ENCODE results near the gene TRIM2.

TRIM2 gene

GRCh38 chr4:153384160-153384559 is 179.9 kb downstream of the TRIM2 start:
- intact Hi-C loops (cut with DNase I), result no loop called here

DNA sequence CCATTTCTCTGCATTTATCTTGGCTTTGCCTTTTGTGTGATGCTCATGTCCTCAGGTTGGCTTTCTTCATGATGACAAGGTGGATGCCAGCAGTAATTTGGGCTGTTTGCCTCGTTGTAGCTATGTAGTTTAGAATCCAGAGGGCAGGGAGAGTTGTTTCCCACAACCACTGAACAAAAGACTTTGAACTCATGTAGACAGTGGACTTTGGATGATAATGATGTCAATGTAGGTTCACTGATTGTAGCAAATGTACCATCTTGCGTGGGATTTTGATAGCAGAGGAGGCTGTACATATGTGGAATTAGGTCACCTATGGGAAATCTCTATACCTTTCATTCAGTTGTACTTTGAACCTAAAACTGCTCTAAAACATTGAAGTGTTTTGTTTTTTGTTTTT is 181.5 kb downstream of the TRIM2 start:
- intact Hi-C loops (cut with DNase I), result no loop called here
- no peak for DNase-seq

More at GRCh38 chr4:153384160-153384559, 179.9 kb downstream of the TRIM2 start:
- DNase-seq, result no peak

- intact Hi-C loops (cut with DNase I), result no loop called here
- DNase-seq, result no peak
Observed at GRCh38 chr4:153387981-153388380, 183.7 kb downstream of the TRIM2 start.

Measured in head of caudate nucleus (tissue), 42 donors.